Common myeloid progenitor, CD34-positive (primary cell): Measurements from ENCODE around the gene ACSS1.

Source experiments
- CTCF ChIA-PET: fragments of 350-600 bp; sonication (Branson Sonifier 250); formaldehyde crosslinking; loops from one replicate; lab custom pipeline; 2021; ENCODE audit warnings: antibody characterized with exemption; lab: Charles Lee
- POLR2A ChIA-PET: fragments of 350-600 bp; sonication (Branson Sonifier 250); formaldehyde crosslinking; loops from one replicate; lab custom pipeline; 2021; ENCODE audit warnings: antibody characterized with exemption; lab: Charles Lee
- DNase-seq, 3 donors: peaks; one replicate each; pipeline versions ENCODE4 v3.0.0 to v3.0.0-alpha.2; 2013
- H3K27ac ChIP-seq, 2 experiments: 1 replicate in 1 of 2; 2 replicates in 1 of 2; pipeline ENCODE4 v1.7.0; 2013; ENCODE audit warnings: inconsistent platforms in 2 of 2, low read length in 2 of 2, mild to moderate bottlenecking in 2 of 2, low read depth in 1 of 2, moderate library complexity in 1 of 2; ENCODE audit not compliant: severe bottlenecking in 2 of 2, insufficient read depth in 1 of 2, poor library complexity in 1 of 2
- H3K27me3 ChIP-seq, 5 experiments: replicated peaks in 2 of 5; 1 replicate in 3 of 5; 2 replicates in 2 of 5; pipeline versions ENCODE4 v1.6.1 to v1.7.0; 2013; ENCODE audit warnings: low read length in 4 of 5, mild to moderate bottlenecking in 2 of 5, moderate library complexity in 2 of 5, inconsistent platforms in 1 of 5; ENCODE audit not compliant: insufficient read depth in 5 of 5, control insufficient read depth in 4 of 5
- H3K36me3 ChIP-seq, 4 experiments: 1 replicate in 2 of 4; 2 replicates in 2 of 4; pipeline versions ENCODE4 v1.6.1 to v1.7.0; 2013; ENCODE audit warnings: low read length in 3 of 4, control low read depth in 1 of 4, mild to moderate bottlenecking in 1 of 4; ENCODE audit not compliant: control insufficient read depth in 4 of 4, insufficient read depth in 4 of 4
- H3K4me1 ChIP-seq, 4 experiments: 1 replicate in 3 of 4; 2 replicates in 1 of 4; pipeline versions ENCODE4 v1.6.1 to v1.7.1; 2013; ENCODE audit warnings: low read length in 3 of 4, mild to moderate bottlenecking in 3 of 4, control low read depth in 1 of 4, inconsistent platforms in 1 of 4, moderate library complexity in 1 of 4; ENCODE audit not compliant: control insufficient read depth in 4 of 4, insufficient read depth in 4 of 4; ENCODE audit errors: control extremely low read depth in 1 of 4
- H3K4me3 ChIP-seq, 7 experiments: 1 replicate in 4 of 7; 2 replicates in 3 of 7; pipeline versions ENCODE4 v1.5.1 to v1.7.0; 2013; ENCODE audit warnings: mild to moderate bottlenecking in 7 of 7, low read length in 6 of 7, moderate library complexity in 6 of 7, inconsistent platforms in 2 of 7, low read depth in 2 of 7, control low read depth in 1 of 7; ENCODE audit not compliant: insufficient read depth in 4 of 7, control insufficient read depth in 1 of 7; ENCODE audit errors: extremely low read depth in 1 of 7
- H3K9me3 ChIP-seq, 5 experiments: 1 replicate in 4 of 5; 2 replicates in 1 of 5; pipeline versions ENCODE4 v1.6.1 to v1.7.1; 2013; ENCODE audit warnings: low read length in 4 of 5, mild to moderate bottlenecking in 2 of 5, inconsistent platforms in 1 of 5, low read depth in 1 of 5, moderate library complexity in 1 of 5; ENCODE audit not compliant: control insufficient read depth in 4 of 5, insufficient read depth in 2 of 5; ENCODE audit errors: control extremely low read depth in 1 of 5
- WGBS: methylation state at CpG from one replicate; pipeline ENCODE4 v1.1.5; 2013; ENCODE audit not compliant: insufficient coverage; 5-methylcytosine and 5-hydroxymethylcytosine counted together

ACSS1 gene

DNA sequence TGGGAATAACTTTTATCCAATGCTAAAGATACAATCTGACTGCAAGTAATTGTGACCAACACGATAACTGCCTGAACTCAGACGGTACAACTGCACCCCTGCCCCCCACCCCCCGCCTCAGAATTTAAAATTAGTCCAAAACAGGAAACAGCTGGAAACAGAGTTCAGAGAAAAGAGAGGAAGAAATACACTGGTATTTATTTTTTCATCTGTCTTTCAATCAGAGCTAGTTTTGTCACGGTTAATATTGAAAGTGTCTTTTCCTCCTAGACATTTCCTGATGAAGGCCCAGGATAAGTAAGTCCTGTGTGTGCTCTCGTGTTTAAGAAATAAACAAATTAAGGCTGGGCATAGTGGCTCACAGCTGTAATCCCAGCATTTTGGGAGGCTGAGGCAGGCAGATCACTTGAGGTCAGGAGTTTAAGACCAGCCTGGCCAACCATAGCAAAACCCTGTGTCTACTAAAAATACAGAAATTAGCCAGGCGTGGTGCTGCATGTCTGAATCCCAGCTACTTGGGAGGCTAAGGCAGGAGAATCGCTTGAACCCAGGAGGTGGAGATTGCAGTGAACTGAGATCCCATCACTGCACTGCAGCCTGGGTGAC is 21.5 kb downstream of the ACSS1 start:
- Histone ChIP-seq H3K36me3 (peaks cover 0 to 4% (median 2%) of the 10 kb centered on the region in 4 experiments), H3K4me3 (peak overlapping the region in 6 of 7 experiments; percentile 16 to 68 (median 48)), H3K9me3 (no peaks in the 10 kb centered on the region), H3K27ac (peak overlapping the region; percentile 29 to 62), H3K27me3 (no peaks in the 10 kb centered on the region), H3K4me1 (peaks cover 22 to 77% (median 70%) of the 10 kb centered on the region in 4 experiments)
- CTCF ChIA-PET: interaction anchor here (0.8 to 2.0 kb wide), 4 partner anchors 19 to 38 kb away, joined by 3 to 8 read pairs (median 6); no protein-coding TSS in a partner anchor
- 48% methylated on average over 2 of the region's 7 CpGs for WGBS
- DNase-seq: peak in 2 of 3 donors; percentile 55 to 67
- POLR2A ChIA-PET: interaction anchor here (0.6 to 2.6 kb wide), 5 partner anchors 17 to 1801 kb away, joined by 3 to 22 read pairs (median 5); partner anchors contain the start of gene ACSS1

DNA sequence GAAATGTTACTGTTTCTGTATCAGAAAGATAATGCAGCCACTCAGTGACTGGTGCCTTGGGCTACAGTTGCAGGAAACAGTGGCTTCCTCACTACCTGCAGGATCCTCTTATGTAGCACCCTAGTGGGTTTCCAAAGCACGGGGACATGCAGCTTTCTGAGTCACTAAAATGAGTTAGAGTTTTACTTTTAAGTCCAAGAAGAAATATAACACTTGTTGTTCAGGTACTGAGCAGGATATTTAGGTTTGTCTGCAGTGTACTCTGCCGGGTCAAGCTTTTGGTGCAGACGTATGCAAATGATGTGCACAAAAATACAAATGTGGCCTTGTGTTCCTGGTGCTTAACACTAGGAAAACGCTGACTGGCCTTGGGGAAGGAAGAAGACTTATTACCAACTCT is 22.0 kb downstream of the ACSS1 start:
- Histone ChIP-seq H3K27ac (peak overlapping the region; percentile 29 to 62), H3K4me3 (peak overlapping the region in 6 of 7 experiments; percentile 16 to 68 (median 48)), H3K27me3 (no peaks in the 10 kb centered on the region), H3K36me3 (peaks cover 0 to 4% (median 2%) of the 10 kb centered on the region in 4 experiments), H3K9me3 (no peaks in the 10 kb centered on the region), H3K4me1 (peaks cover 22 to 74% (median 70%) of the 10 kb centered on the region in 4 experiments)
- ChIA-PET POLR2A (interaction anchor here (0.7 to 2.6 kb wide), 3 partner anchors 18 to 1800 kb away, joined by 3 to 22 read pairs (median 5); partner anchors contain the start of gene ACSS1), CTCF (interaction anchor here (0.8 to 2.0 kb wide), 4 partner anchors 19 to 38 kb away, joined by 3 to 8 read pairs (median 6); no protein-coding TSS in a partner anchor)
- peak in 2 of 3 donors; percentile 81 to 90 for DNase-seq
- 0% methylated on average over 3 of the region's 4 CpGs for WGBS

DNA sequence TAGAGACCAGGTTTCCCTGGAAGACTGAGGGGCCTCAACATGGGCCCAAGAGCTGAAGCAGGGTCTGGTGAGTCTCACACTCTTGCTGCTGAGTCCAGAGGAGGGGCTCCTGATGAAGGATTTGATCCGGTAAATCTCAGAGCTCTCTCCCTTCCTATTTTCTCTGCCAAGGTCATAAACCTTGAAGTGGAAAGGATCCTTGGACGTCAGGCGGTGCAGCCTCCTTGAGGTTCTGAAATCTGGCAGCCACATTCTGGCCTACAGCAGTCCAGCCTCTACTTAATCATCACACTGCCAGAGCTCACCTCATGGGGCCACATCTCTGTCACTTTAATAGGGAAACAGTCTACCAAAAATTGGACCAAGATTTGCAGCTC is 24.0 kb downstream of the ACSS1 start:
- 100% methylated on average over 2 of the region's 3 CpGs for WGBS
- peaks cover 22 to 58% (median 53%) of the 10 kb centered on the region in 4 experiments for H3K4me1 ChIP-seq
- DNase-seq: no peak

DNA sequence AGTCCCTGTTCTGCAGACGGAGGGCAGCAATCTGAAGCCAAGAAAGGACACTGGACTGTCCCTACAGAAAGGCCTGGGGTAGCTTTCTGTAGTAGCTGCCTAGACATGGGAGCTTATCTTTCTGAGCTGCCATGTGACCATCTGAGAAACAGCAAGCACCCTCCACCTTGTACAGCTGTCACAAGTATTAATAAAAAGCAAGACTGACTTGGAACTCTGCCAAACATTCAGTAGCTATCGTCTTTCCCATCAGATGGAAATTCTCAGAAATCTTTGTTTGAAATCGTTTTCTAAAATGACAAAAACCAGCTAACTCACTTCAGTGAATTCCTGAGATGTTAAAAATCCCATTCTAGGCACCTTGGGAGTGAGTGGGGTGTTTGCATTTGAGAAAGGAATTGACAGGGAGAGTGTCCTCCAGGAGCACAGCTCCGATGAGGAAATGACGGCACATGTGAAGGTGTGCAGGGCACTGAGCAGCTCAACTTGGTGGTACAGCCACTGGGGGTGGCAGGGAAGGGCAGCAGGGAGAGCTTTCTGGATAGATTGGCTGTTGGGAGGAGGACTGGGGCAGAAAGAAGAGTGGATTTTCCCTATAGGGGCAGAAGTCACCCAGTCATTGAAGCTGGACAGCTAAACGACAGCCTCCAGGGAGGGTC is 24.5 kb downstream of the ACSS1 start:
- peaks cover 7 to 19% (median 9%) of the 10 kb centered on the region in 4 experiments for H3K36me3 ChIP-seq
- H3K27ac ChIP-seq: peak overlapping the region in 1 of 2 experiments; percentile 58
- peaks cover 22 to 53% (median 48%) of the 10 kb centered on the region in 4 experiments for H3K4me1 ChIP-seq
- ChIA-PET POLR2A (no interaction called here), CTCF (interaction anchor here (1.0 to 3.9 kb wide), 12 partner anchors 9 to 38 kb away, joined by 3 to 37 read pairs (median 6); no protein-coding TSS in a partner anchor)
- 79% methylated on average over 5 of the region's 6 CpGs for WGBS
- no peaks in the 10 kb centered on the region for H3K9me3 ChIP-seq
- H3K27me3 ChIP-seq: no peaks in the 10 kb centered on the region
- DNase-seq: no peak
- no peak overlapping the region for H3K4me3 ChIP-seq

More for the DNA sequence above, 24.0 kb downstream of the ACSS1 start:
- ChIA-PET CTCF (interaction anchor here (1.0 to 3.9 kb wide), 11 partner anchors 10 to 39 kb away, joined by 3 to 37 read pairs (median 6); no protein-coding TSS in a partner anchor), POLR2A (no interaction called here)
- H3K27ac ChIP-seq: peak overlapping the region in 1 of 2 experiments; percentile 58
- peaks cover 7 to 19% (median 9%) of the 10 kb centered on the region in 4 experiments for H3K36me3 ChIP-seq
- H3K27me3 ChIP-seq: no peaks in the 10 kb centered on the region
- no peak overlapping the region for H3K4me3 ChIP-seq
- no peaks in the 10 kb centered on the region for H3K9me3 ChIP-seq

DNA sequence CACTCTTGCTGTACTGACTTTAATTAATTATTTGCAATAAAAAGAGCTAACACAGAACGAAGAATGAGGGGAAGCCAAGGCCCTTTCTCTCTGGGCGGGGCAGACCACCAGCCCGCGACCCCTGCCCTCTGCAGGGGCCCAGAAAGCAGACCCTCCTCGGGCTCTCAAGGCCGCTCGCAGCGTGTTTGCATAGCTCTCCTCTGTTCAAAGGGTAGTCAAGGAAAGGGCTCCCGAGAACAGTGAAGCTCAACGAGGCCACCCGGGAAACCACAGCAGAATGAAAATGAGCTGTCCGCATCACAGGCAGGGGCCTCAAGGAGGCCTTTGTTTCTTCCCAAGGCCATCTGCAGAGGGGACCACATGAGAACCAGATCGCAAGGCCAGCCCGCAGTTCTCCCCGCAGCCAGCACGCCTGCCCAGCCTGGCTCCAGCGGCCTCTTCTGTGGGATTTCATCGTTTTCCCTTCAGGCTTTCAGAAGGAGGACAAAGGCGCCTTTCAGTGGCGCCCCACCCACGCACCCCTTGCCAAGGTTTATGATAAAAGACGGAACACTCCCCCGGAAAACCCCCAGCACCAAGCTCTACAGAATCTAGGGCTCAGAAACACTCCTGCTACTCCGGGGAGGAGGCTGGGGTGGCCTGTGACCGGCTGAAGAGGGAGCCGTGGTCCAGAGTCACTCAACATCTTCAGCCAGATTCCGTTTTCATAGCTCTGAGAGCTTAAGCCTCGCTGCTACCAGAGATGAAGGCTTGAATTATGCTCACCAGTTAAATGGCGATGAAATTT is 25.3 kb downstream of the ACSS1 start:
- peaks cover 16 to 46% (median 41%) of the 10 kb centered on the region in 4 experiments for H3K4me1 ChIP-seq
- H3K27me3 ChIP-seq: no peaks in the 10 kb centered on the region
- H3K9me3 ChIP-seq: no peaks in the 10 kb centered on the region
- peak overlapping the region in 1 of 2 experiments; percentile 16 for H3K27ac ChIP-seq
- no peak for DNase-seq
- CTCF ChIA-PET: interaction anchor here (1.0 to 3.9 kb wide), 9 partner anchors 8 to 33 kb away, joined by 3 to 37 read pairs (median 6); no protein-coding TSS in a partner anchor
- POLR2A ChIA-PET: no interaction called here
- peaks cover 7 to 19% (median 9%) of the 10 kb centered on the region in 4 experiments for H3K36me3 ChIP-seq
- no peak overlapping the region for H3K4me3 ChIP-seq
- 95% methylated on average over 29 of the region's 29 CpGs for WGBS

DNA sequence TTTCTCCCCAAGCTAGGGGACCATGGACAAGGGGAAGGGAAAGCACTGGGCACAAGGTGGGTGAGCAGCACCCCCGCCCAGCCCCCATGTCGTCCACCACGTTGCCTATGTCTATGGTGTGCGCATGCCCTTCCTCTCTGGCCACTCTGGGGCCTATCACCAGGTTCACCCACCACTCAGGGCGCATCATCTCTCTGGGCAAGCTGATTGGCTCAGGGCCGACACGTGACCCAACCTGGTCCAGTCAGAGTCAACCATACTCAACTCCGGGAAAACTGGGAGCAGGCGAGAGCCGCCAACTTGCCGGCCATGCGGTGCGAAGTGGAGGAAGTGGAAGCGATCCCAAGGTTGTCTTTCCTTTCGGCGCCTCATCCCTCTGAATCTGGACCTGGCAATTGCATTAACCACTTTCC is 25.9 kb downstream of the ACSS1 start:
- Histone ChIP-seq H3K27ac (no peak overlapping the region), H3K4me3 (no peak overlapping the region), H3K27me3 (no peaks in the 10 kb centered on the region), H3K36me3 (peaks cover 7 to 19% (median 9%) of the 10 kb centered on the region in 4 experiments), H3K9me3 (no peaks in the 10 kb centered on the region), H3K4me1 (peaks cover 10 to 43% (median 35%) of the 10 kb centered on the region in 4 experiments)
- DNase-seq: no peak
- WGBS: 91% methylated on average over 12 of the region's 16 CpGs
- POLR2A ChIA-PET: interaction anchor here (0.7 kb wide), 1 partner anchor 12 kb away, joined by 3 read pairs; no protein-coding TSS in a partner anchor
- CTCF ChIA-PET: interaction anchor here (1.2 to 3.9 kb wide), 6 partner anchors 8 to 38 kb away, joined by 3 to 37 read pairs (median 7); no protein-coding TSS in a partner anchor
